Neural cell (in vitro differentiated cells): Measurements from ENCODE around the gene WDR7.

Experiments used
- EZH2 ChIP-seq: fragments of 200-600, 300-800 bp; shearing (Covaris generic), sonication (generic); IDR thresholded peaks from 2 replicates; pipeline ENCODE4 v1.6.1; 2014; ENCODE audit warnings: antibody characterized with exemption, low read length, borderline replicate concordance, mild to moderate bottlenecking; ENCODE audit not compliant: insufficient read depth, poor library complexity, severe bottlenecking
- POLR2AphosphoS5 ChIP-seq: IDR thresholded peaks from 2 replicates; pipeline ENCODE4 v1.6.1; 2012
- RAD21 ChIP-seq: fragments of 450-650 bp; conservative IDR thresholded peaks from 2 replicates; pipeline ENCODE4 v1.6.1; 2014; ENCODE audit warnings: antibody characterized with exemption, mild to moderate bottlenecking, moderate library complexity
- TAF1 ChIP-seq: IDR thresholded peaks from 2 replicates; pipeline ENCODE4 v1.6.1; 2012; ENCODE audit warnings: low read depth
- TF ChIP-seq, protein P1 (sequence below): fragments of 450-650 bp; IDR thresholded peaks from 2 replicates; pipeline ENCODE4 v1.5.1; 2014; ENCODE audit warnings: antibody characterized with exemption, mild to moderate bottlenecking, moderate library complexity; ENCODE audit not compliant: poor library complexity, severe bottlenecking
- TF ChIP-seq, protein P2 (sequence below): IDR thresholded peaks from 2 replicates; pipeline ENCODE4 v1.6.1; 2012; ENCODE audit warnings: borderline replicate concordance

DNA sequence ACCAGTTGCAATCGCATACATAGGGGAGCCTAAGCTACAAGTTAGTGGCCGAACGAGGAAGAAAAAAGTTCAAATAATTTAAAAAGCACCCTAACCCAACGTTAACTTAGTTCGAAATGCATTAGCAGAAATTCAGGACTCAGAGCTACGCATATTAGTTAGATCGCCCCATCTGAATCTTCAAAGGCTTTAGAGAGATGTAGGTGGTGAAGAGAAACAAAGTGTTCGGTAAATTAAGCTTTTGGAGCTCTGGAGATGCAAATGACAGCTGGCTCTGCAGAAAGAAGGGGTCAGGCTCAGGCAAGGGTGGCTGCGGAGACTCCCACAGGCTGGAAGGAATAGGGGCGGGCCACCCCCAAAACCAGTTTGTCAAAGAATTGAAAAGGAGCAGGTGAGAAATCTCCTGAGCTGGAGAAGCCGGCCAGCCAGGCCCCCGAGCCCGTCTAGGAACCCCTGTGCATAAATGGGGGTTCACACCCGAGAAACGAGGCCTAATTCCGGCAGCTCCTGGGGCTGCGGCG, 13.4 kb upstream of the WDR7 start:
- TF ChIP-seq RAD21 (no peak), POLR2AphosphoS5 (no peak), EZH2 (no peak), TAF1 (no peak)
- TF ChIP-seq, protein P1, sequence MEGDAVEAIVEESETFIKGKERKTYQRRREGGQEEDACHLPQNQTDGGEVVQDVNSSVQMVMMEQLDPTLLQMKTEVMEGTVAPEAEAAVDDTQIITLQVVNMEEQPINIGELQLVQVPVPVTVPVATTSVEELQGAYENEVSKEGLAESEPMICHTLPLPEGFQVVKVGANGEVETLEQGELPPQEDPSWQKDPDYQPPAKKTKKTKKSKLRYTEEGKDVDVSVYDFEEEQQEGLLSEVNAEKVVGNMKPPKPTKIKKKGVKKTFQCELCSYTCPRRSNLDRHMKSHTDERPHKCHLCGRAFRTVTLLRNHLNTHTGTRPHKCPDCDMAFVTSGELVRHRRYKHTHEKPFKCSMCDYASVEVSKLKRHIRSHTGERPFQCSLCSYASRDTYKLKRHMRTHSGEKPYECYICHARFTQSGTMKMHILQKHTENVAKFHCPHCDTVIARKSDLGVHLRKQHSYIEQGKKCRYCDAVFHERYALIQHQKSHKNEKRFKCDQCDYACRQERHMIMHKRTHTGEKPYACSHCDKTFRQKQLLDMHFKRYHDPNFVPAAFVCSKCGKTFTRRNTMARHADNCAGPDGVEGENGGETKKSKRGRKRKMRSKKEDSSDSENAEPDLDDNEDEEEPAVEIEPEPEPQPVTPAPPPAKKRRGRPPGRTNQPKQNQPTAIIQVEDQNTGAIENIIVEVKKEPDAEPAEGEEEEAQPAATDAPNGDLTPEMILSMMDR = no peak
- TF ChIP-seq, protein P2, sequence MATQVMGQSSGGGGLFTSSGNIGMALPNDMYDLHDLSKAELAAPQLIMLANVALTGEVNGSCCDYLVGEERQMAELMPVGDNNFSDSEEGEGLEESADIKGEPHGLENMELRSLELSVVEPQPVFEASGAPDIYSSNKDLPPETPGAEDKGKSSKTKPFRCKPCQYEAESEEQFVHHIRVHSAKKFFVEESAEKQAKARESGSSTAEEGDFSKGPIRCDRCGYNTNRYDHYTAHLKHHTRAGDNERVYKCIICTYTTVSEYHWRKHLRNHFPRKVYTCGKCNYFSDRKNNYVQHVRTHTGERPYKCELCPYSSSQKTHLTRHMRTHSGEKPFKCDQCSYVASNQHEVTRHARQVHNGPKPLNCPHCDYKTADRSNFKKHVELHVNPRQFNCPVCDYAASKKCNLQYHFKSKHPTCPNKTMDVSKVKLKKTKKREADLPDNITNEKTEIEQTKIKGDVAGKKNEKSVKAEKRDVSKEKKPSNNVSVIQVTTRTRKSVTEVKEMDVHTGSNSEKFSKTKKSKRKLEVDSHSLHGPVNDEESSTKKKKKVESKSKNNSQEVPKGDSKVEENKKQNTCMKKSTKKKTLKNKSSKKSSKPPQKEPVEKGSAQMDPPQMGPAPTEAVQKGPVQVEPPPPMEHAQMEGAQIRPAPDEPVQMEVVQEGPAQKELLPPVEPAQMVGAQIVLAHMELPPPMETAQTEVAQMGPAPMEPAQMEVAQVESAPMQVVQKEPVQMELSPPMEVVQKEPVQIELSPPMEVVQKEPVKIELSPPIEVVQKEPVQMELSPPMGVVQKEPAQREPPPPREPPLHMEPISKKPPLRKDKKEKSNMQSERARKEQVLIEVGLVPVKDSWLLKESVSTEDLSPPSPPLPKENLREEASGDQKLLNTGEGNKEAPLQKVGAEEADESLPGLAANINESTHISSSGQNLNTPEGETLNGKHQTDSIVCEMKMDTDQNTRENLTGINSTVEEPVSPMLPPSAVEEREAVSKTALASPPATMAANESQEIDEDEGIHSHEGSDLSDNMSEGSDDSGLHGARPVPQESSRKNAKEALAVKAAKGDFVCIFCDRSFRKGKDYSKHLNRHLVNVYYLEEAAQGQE = no peak
